Calu3 (cell line): ENCODE data around the gene CRB2. TPM values are rescaled to one million over a fixed set of nuclear protein-coding genes. Genes with fewer than 3 reads are reported as not detected.

Source experiments
- BruUV-seq: library from RNA; stranded (reverse); fragments of 400-500 nt; replicated peaks from 2 replicates; lab custom pipeline; 2021; lab: Mats Ljungman, UMichigan
- CTCF ChIA-PET: fragments of 300-600 bp; sonication (Branson Sonifier 250); formaldehyde crosslinking; loops from one replicate; lab custom pipeline; 2022; ENCODE audit warnings: antibody characterized with exemption; lab: Charles Lee
- DNase-seq: peaks from one replicate; pipeline ENCODE4 v3.0.0; 2022
- H3K27ac Mint-ChIP-seq: one replicate; pipeline ENCODE4 v1.8.0; 2022; ENCODE audit warnings: mixed read lengths; ENCODE audit not compliant: unreplicated experiment
- H3K27me3 Mint-ChIP-seq: one replicate; pipeline ENCODE4 v1.8.0; 2022; ENCODE audit warnings: mixed read lengths; ENCODE audit not compliant: unreplicated experiment
- H3K36me3 Mint-ChIP-seq: one replicate; pipeline ENCODE4 v1.8.0; 2022; ENCODE audit warnings: mild to moderate bottlenecking, moderate library complexity, mixed read lengths; ENCODE audit not compliant: insufficient read depth, unreplicated experiment
- H3K4me1 Mint-ChIP-seq: one replicate; pipeline ENCODE4 v1.8.0; 2022; ENCODE audit warnings: mild to moderate bottlenecking, low read depth, mixed read lengths; ENCODE audit not compliant: unreplicated experiment
- H3K4me3 Mint-ChIP-seq: one replicate; pipeline ENCODE4 v1.8.0; 2022; ENCODE audit warnings: mild to moderate bottlenecking, low read depth, moderate library complexity, mixed read lengths; ENCODE audit not compliant: unreplicated experiment
- H3K9me3 Mint-ChIP-seq: one replicate; pipeline ENCODE4 v1.8.0; 2022; ENCODE audit warnings: low read depth, mixed read lengths; ENCODE audit not compliant: unreplicated experiment
- CTCF ChIP-seq: fragments of 200-600 bp; IDR thresholded peaks from one replicate; pipeline ENCODE4 v1.8.0; 2022; ENCODE audit warnings: antibody characterized with exemption; ENCODE audit not compliant: unreplicated experiment
- intact Hi-C: fragments of 100-400 bp; cut with micrococcal nuclease; formaldehyde crosslinking; loops from one replicate; pipeline ENCODE4 v1.10.0; 2022; ENCODE audit not compliant: unreplicated experiment
- total RNA-seq: library from RNA; stranded (reverse); gene quantifications from 2 replicates; pipeline ENCODE4 v1.2.3, GENCODE V29; 2022

The CRB2 gene
- total RNA-seq, 1 experiment from 2014 or later, result not detected

GRCh38 chr9:123321616-123322272 lies 34.3 kb upstream of the CRB2 start:
- TF ChIP-seq CTCF, result no peak
- no peak overlapping the region for H3K4me3 Mint-ChIP-seq
- no peaks in the 10 kb centered on the region for H3K9me3 Mint-ChIP-seq
- intact Hi-C loops, result no loop called here
- H3K36me3 Mint-ChIP-seq, result no peaks in the 10 kb centered on the region
- H3K27me3 Mint-ChIP-seq, result peaks cover 14% of the 10 kb centered on the region
- H3K27ac Mint-ChIP-seq, result no peak overlapping the region
- CTCF ChIA-PET, result no interaction called here
- DNase-seq, result no peak
- H3K4me1 Mint-ChIP-seq, result peaks cover 30% of the 10 kb centered on the region
- BruUV-seq, result no TSS peak

- Mint-ChIP-seq H3K27me3 (peaks cover 14% of the 10 kb centered on the region), H3K9me3 (no peaks in the 10 kb centered on the region), H3K4me3 (no peak overlapping the region), H3K36me3 (peaks cover 3% of the 10 kb centered on the region), H3K4me1 (peaks cover 35% of the 10 kb centered on the region), H3K27ac (no peak overlapping the region)
- no peak for TF ChIP-seq CTCF
- CTCF ChIA-PET, result no interaction called here
- no TSS peak for BruUV-seq
- intact Hi-C loops, result no loop called here
- no peak for DNase-seq
Observed at GRCh38 chr9:123322273-123323195, 33.5 kb upstream of the CRB2 start.

- CTCF ChIA-PET, result no interaction called here
- Mint-ChIP-seq H3K4me1 (peaks cover 38% of the 10 kb centered on the region), H3K9me3 (no peaks in the 10 kb centered on the region), H3K27ac (no peak overlapping the region), H3K27me3 (peaks cover 14% of the 10 kb centered on the region), H3K36me3 (peaks cover 8% of the 10 kb centered on the region), H3K4me3 (no peak overlapping the region)
- no peak for DNase-seq
- TF ChIP-seq CTCF, result no peak
- no TSS peak for BruUV-seq
- intact Hi-C loops, result no loop called here
Observed at GRCh38 chr9:123323196-123324013, 32.6 kb upstream of the CRB2 start.

- CTCF ChIA-PET, result no interaction called here
- Mint-ChIP-seq H3K4me1 (peaks cover 47% of the 10 kb centered on the region), H3K9me3 (no peaks in the 10 kb centered on the region), H3K4me3 (peak overlapping the region; percentile 4), H3K27me3 (peaks cover 9% of the 10 kb centered on the region), H3K27ac (peak overlapping the region; percentile 13), H3K36me3 (peaks cover 12% of the 10 kb centered on the region)
- no peak for TF ChIP-seq CTCF
- intact Hi-C loops, result no loop called here
- DNase-seq, result peak; percentile 15
- no TSS peak for BruUV-seq
Observed at GRCh38 chr9:123324767-123325183, 31.2 kb upstream of the CRB2 start.
